Measurements from ENCODE around the gene HSD17B2. TPM values are rescaled to one million over a fixed set of nuclear protein-coding genes. Genes with fewer than 3 reads are reported as not detected.

The HSD17B2 gene
- total and polyA plus RNA-seq, 2 of the 4 experiments (the other 2 are of a cell fraction): 0.12 to 0.18 TPM

- Histone ChIP-seq H3K9me1 (ENCODE audit: insufficient read depth, low read length) (peaks cover 6% of the 10 kb centered on the region; the same call in 1 of the 2 replicates), H2BK15ac (ENCODE audit: low read depth, low read length) (peak overlapping the region; percentile 80; the same call in 2 of the 3 replicates), H4K20me1 (ENCODE audit: insufficient read depth, low read length) (no peaks in the 10 kb centered on the region; the same call in 1 of the 2 replicates), H2BK20ac (ENCODE audit: low read depth, low read length) (peak overlapping the region; percentile 46), H3K56ac (ENCODE audit: extremely low read depth, insufficient read depth, low read length) (no peak overlapping the region), H2AK9ac (replicated peaks; ENCODE audit: low read depth, low read length, poor library complexity) (no peak overlapping the region), H2AK5ac (ENCODE audit: low read depth, low read length) (no peak overlapping the region; the same call in 1 of the 2 replicates), H3K4me3 (ENCODE audit: insufficient read depth, low read depth, low read length) (no peak overlapping the region), H2AFZ (replicated peaks; ENCODE audit: low read length, poor library complexity) (no peak overlapping the region), H2BK5ac (ENCODE audit: low read depth, low read length, poor library complexity, severe bottlenecking) (peak overlapping the region; percentile 38), H4K8ac (ENCODE audit: low read depth in 2 of 2, low read length in 2 of 2) (peak overlapping the region; percentile 27 to 71; a peak in 3 of 4 replicates), H3K27me3 (ENCODE audit: control insufficient read depth, insufficient read depth, low read length) (no peaks in the 10 kb centered on the region), H3K4ac (ENCODE audit: low read depth, low read length) (peak overlapping the region; percentile 14), H4K91ac (ENCODE audit: insufficient read depth, low read depth, low read length) (peak overlapping the region; percentile 61; the same call in 1 of the 2 replicates), H3K27ac (ENCODE audit: insufficient read depth, low read length) (peak overlapping the region; percentile 82; the same call in 1 of the 2 replicates), H2BK120ac (ENCODE audit: low read depth, low read length) (no peak overlapping the region; the same call in 1 of the 2 replicates), H3K9me3 (ENCODE audit: control insufficient read depth, insufficient read depth, low read length) (no peaks in the 10 kb centered on the region), H3K14ac (replicated peaks; ENCODE audit: low read depth, low read length) (0 out of 2 replicates have a peak overlapping the region, but pooled peaks have one; percentile 1), H3K79me1 (ENCODE audit: low read depth in 1 of 2, low read length in 2 of 2) (no peaks in the 10 kb centered on the region), H3K36me3 (ENCODE audit: control insufficient read depth, insufficient read depth, low read length) (0 out of 2 replicates have a peak, but pooled peaks cover 2% of the 10 kb centered on the region), H3K9ac (ENCODE audit: low read depth, low read length) (no peak overlapping the region; the same call in 1 of the 2 replicates), H3K4me2 (ENCODE audit: low read depth, low read length) (no peak overlapping the region), H3K18ac (ENCODE audit: low read depth, low read length) (peak overlapping the region; percentile 69), H3K4me1 (ENCODE audit: control insufficient read depth, insufficient read depth, low read length) (peaks cover 16% of the 10 kb centered on the region), H3K23ac (ENCODE audit: low read depth, low read length) (no peak overlapping the region), H4K5ac (ENCODE audit: low read depth, low read length) (peak overlapping the region; percentile 91)
- ChIA-PET CTCF (no interaction called here), POLR2A (ENCODE audit: unreplicated experiment) (no interaction called here)
- dilution Hi-C loops (cut with HindIII; ENCODE audit: low sequenced_read_pairs, unreplicated experiment) (no loop called here), intact Hi-C loops (cut with micrococcal nuclease) (no loop called here), in situ Hi-C loops (cut with MboI; ENCODE audit: low sequenced_read_pairs) (no loop called here)
- BruUV-seq (replicated peaks): no TSS peak
- WGBS, 2 experiments (ENCODE audit: extremely low coverage in 2 of 2, insufficient read length in 1 of 2): no CpG with 5 or more reads among the region's 2 CpGs
- ATAC-seq (ENCODE audit: low read depth): no peak
- peak; percentile 4 for DNase-seq
- no peak for TF ChIP-seq BHLHE40 (IDR thresholded peaks at IDR 0.05; ENCODE audit: low read depth, low read length)
- no peak for TF ChIP-seq CHD1 (IDR thresholded peaks at IDR 0.05; ENCODE audit: low read depth, low read length)
- no peak for TF ChIP-seq USF2 (IDR thresholded peaks at IDR 0.05; ENCODE audit: low read depth, low read length)
- no peak for TF ChIP-seq POLR2A (IDR thresholded peaks at IDR 0.05; ENCODE audit: low read depth, low read length)
- TF ChIP-seq CTCF (conservative IDR thresholded peaks at IDR 0.05; ENCODE audit: low read depth, low read length): no peak
- TF ChIP-seq SMC3 (IDR thresholded peaks at IDR 0.05; ENCODE audit: low read depth, low read length): no peak
- no peak for TF ChIP-seq CEBPB (IDR thresholded peaks at IDR 0.05; ENCODE audit: low read depth, low read length)
- TF ChIP-seq MAZ (IDR thresholded peaks at IDR 0.05; ENCODE audit: borderline replicate concordance, low read depth, low read length): no peak
- TF ChIP-seq RAD21 (IDR thresholded peaks at IDR 0.05; ENCODE audit: low read length): no peak
- no peak for TF ChIP-seq MAFK (IDR thresholded peaks at IDR 0.05; ENCODE audit: low read depth, low read length)
- no peak for TF ChIP-seq NFE2L2 (IDR thresholded peaks at IDR 0.05; ENCODE audit: low read depth, low read length)
These were observed 57.7 kb downstream of the HSD17B2 start for GRCh38 chr16:82092711-82093110.

Data from IMR-90 (cell line).